IMR-90 (cell line): ENCODE results near the gene FARP1. TPM values are rescaled to one million over a fixed set of nuclear protein-coding genes. Genes with fewer than 3 reads are reported as not detected.

Experiments
- ATAC-seq: fragments of 200-7000 bp; cut with Tn5 transposase; 2 replicates; pipeline ENCODE4 v1.9.1; 2020; ENCODE audit warnings: low read depth, mild to moderate bottlenecking, moderate library complexity
- BruUV-seq: library from RNA; stranded (reverse); fragments of 400-500 nt; replicated peaks from 2 replicates; lab custom pipeline; 2021; lab: Mats Ljungman, UMichigan
- CTCF ChIA-PET: fragments of 300-600 bp; formaldehyde crosslinking; extraction: SDS; loops from one replicate; lab custom pipeline; 2021; ENCODE audit warnings: antibody characterized with exemption; lab: Yijun Ruan, JAX
- POLR2A ChIA-PET: fragments of 300-600 bp; sonication (Branson Sonifier 250); formaldehyde crosslinking; loops from one replicate; lab custom pipeline; 2022; ENCODE audit warnings: antibody characterized with exemption; ENCODE audit not compliant: unreplicated experiment; lab: Charles Lee
- DNase-seq: peaks from one replicate; pipeline ENCODE4 v3.0.0; 2013
- H2AFZ ChIP-seq: replicated peaks from 2 replicates; pipeline ENCODE3; 2013; ENCODE audit warnings: low read length, mild to moderate bottlenecking; ENCODE audit not compliant: poor library complexity
- H2AK5ac ChIP-seq: 2 replicates; pipeline ENCODE4 v1.6.1; 2013; ENCODE audit warnings: low read depth, low read length, inconsistent platforms
- H2AK9ac ChIP-seq: replicated peaks from 2 replicates; pipeline ENCODE3; 2013; ENCODE audit warnings: mild to moderate bottlenecking, low read depth, low read length, moderate library complexity; ENCODE audit not compliant: poor library complexity
- H2BK120ac ChIP-seq: 2 replicates; pipeline ENCODE4 v1.6.1; 2013; ENCODE audit warnings: low read depth, low read length, inconsistent platforms
- H2BK15ac ChIP-seq: 3 replicates; pipeline ENCODE4 v1.6.1; 2013; ENCODE audit warnings: low read depth, low read length, inconsistent platforms
- H2BK20ac ChIP-seq: 2 replicates; pipeline ENCODE4 v1.6.1; 2013; ENCODE audit warnings: low read depth, mild to moderate bottlenecking, inconsistent platforms, low read length, moderate library complexity
- H2BK5ac ChIP-seq: 2 replicates; pipeline ENCODE4 v1.6.1; 2013; ENCODE audit warnings: mild to moderate bottlenecking, low read depth, low read length, inconsistent platforms; ENCODE audit not compliant: poor library complexity, severe bottlenecking
- H3K14ac ChIP-seq: replicated peaks from 2 replicates; pipeline ENCODE4 v1.6.1; 2013; ENCODE audit warnings: low read depth, low read length, inconsistent platforms
- H3K18ac ChIP-seq: 2 replicates; pipeline ENCODE4 v1.6.1; 2013; ENCODE audit warnings: low read depth, low read length, control low read depth
- H3K23ac ChIP-seq: 2 replicates; pipeline ENCODE4 v1.6.1; 2013; ENCODE audit warnings: low read depth, low read length, inconsistent platforms
- H3K27ac ChIP-seq: 2 replicates; pipeline ENCODE4 v1.5.1; 2013; ENCODE audit warnings: mild to moderate bottlenecking, control low read depth, low read length; ENCODE audit not compliant: insufficient read depth
- H3K27me3 ChIP-seq: 2 replicates; pipeline ENCODE4 v1.6.1; 2013; ENCODE audit warnings: low read length; ENCODE audit not compliant: control insufficient read depth, insufficient read depth
- H3K36me3 ChIP-seq: 2 replicates; pipeline ENCODE4 v1.6.1; 2013; ENCODE audit warnings: low read length, mixed read lengths; ENCODE audit not compliant: control insufficient read depth, insufficient read depth
- H3K4ac ChIP-seq: 2 replicates; pipeline ENCODE4 v1.6.1; 2013; ENCODE audit warnings: low read depth, low read length, inconsistent platforms
- H3K4me1 ChIP-seq: 2 replicates; pipeline ENCODE4 v1.6.1; 2013; ENCODE audit warnings: low read length, mixed read lengths; ENCODE audit not compliant: control insufficient read depth, insufficient read depth
- H3K4me2 ChIP-seq: 2 replicates; pipeline ENCODE4 v1.6.1; 2013; ENCODE audit warnings: low read depth, mild to moderate bottlenecking, control low read depth, low read length, moderate library complexity
- H3K4me3 ChIP-seq: 2 replicates; pipeline ENCODE4 v1.5.1; 2013; ENCODE audit warnings: low read depth, mild to moderate bottlenecking, control low read depth, low read length, moderate library complexity; ENCODE audit not compliant: insufficient read depth
- H3K56ac ChIP-seq: 2 replicates; pipeline ENCODE4 v1.6.1; 2013; ENCODE audit warnings: low read length, inconsistent platforms; ENCODE audit not compliant: insufficient read depth; ENCODE audit errors: extremely low read depth
- H3K79me1 ChIP-seq, 2 experiments: 2 replicates each; pipeline ENCODE4 v1.6.1; 2013; ENCODE audit warnings: low read length in 2 of 2, inconsistent platforms in 1 of 2, low read depth in 1 of 2
- H3K9ac ChIP-seq: 2 replicates; pipeline ENCODE4 v1.6.1; 2013; ENCODE audit warnings: low read depth, low read length, control low read depth
- H3K9me1 ChIP-seq: 2 replicates; pipeline ENCODE4 v1.6.1; 2013; ENCODE audit warnings: low read length, inconsistent platforms; ENCODE audit not compliant: insufficient read depth
- H3K9me3 ChIP-seq: 2 replicates; pipeline ENCODE4 v1.6.1; 2013; ENCODE audit warnings: low read length; ENCODE audit not compliant: control insufficient read depth, insufficient read depth
- H4K20me1 ChIP-seq: 2 replicates; pipeline ENCODE4 v1.6.1; 2013; ENCODE audit warnings: low read length, inconsistent platforms; ENCODE audit not compliant: insufficient read depth
- H4K5ac ChIP-seq: 2 replicates; pipeline ENCODE4 v1.6.1; 2013; ENCODE audit warnings: mild to moderate bottlenecking, low read depth, low read length, control low read depth
- H4K8ac ChIP-seq, 2 experiments: 2 replicates each; pipeline ENCODE4 v1.6.1; 2013; ENCODE audit warnings: low read depth in 2 of 2, low read length in 2 of 2, control low read depth in 1 of 2, inconsistent platforms in 1 of 2
- H4K91ac ChIP-seq: 2 replicates; pipeline ENCODE4 v1.6.1; 2013; ENCODE audit warnings: low read depth, low read length, inconsistent platforms; ENCODE audit not compliant: insufficient read depth
- CEBPB ChIP-seq: IDR thresholded peaks from 2 replicates; pipeline ENCODE4 v1.6.1; 2012; ENCODE audit warnings: low read depth, low read length, improper control_type of control experiment
- MAFK ChIP-seq: IDR thresholded peaks from 2 replicates; pipeline ENCODE4 v1.6.1; 2012; ENCODE audit warnings: low read depth, low read length, improper control_type of control experiment
- MAZ ChIP-seq: IDR thresholded peaks from 2 replicates; pipeline ENCODE4 v1.6.1; 2012; ENCODE audit warnings: low read depth, mild to moderate bottlenecking, low read length, improper control_type of control experiment, moderate library complexity, borderline replicate concordance
- RAD21 ChIP-seq: IDR thresholded peaks from 2 replicates; pipeline ENCODE4 v1.6.1; 2012; ENCODE audit warnings: low read length, improper control_type of control experiment
- RCOR1 ChIP-seq: IDR thresholded peaks from 2 replicates; pipeline ENCODE4 v1.6.1; 2012; ENCODE audit warnings: mild to moderate bottlenecking, low read length, improper control_type of control experiment; ENCODE audit not compliant: insufficient replicate concordance
- RFX5 ChIP-seq: IDR thresholded peaks from 2 replicates; pipeline ENCODE4 v1.8.0; 2012; ENCODE audit warnings: low read depth, mild to moderate bottlenecking, low read length, moderate library complexity
- WGBS, 2 experiments: methylation state at CpG; one replicate each; pipeline versions ENCODE4 v1.1.5 to v1.1.7; 2013; ENCODE audit warnings: missing lambda C conversion rate in 2 of 2; ENCODE audit not compliant: insufficient read length in 1 of 2; ENCODE audit errors: extremely low coverage in 2 of 2; 5-methylcytosine and 5-hydroxymethylcytosine counted together
- dilution Hi-C: fragments of 300-500 bp; cut with HindIII; formaldehyde crosslinking; loops from one replicate; pipeline ENCODE4 v1.14.3; 2018; ENCODE audit warnings: low sequenced_read_pairs; ENCODE audit not compliant: unreplicated experiment
- in situ Hi-C: fragments of 300-500 bp; cut with MboI; formaldehyde crosslinking; loops from 3 replicates; pipeline ENCODE4 v1.14.3; 2019; ENCODE audit warnings: low sequenced_read_pairs, inconsistent platforms, mixed read lengths
- intact Hi-C: fragments of 100-400 bp; cut with micrococcal nuclease; formaldehyde crosslinking; loops from 2 replicates; pipeline ENCODE4 v1.10.0; 2022
- polyA plus RNA-seq, 3 experiments: library from polyadenylated mRNA; depleted of rRNA; stranded (reverse); fragments of >200 nt; gene quantifications; 2 replicates each; pipeline ENCODE4 v1.2.3, GENCODE V29; 2012; ENCODE audit warnings: low replicate concordance in 1 of 3
- total RNA-seq: library from RNA; depleted of rRNA; stranded (reverse); fragments of >200 nt; gene quantifications from 2 replicates; pipeline ENCODE4 v1.2.3, GENCODE V29; 2012

Gene FARP1
- total and polyA plus RNA-seq, 2 of the 4 experiments (the other 2 are of a cell fraction) = 39.6 to 57.0 TPM

DNA sequence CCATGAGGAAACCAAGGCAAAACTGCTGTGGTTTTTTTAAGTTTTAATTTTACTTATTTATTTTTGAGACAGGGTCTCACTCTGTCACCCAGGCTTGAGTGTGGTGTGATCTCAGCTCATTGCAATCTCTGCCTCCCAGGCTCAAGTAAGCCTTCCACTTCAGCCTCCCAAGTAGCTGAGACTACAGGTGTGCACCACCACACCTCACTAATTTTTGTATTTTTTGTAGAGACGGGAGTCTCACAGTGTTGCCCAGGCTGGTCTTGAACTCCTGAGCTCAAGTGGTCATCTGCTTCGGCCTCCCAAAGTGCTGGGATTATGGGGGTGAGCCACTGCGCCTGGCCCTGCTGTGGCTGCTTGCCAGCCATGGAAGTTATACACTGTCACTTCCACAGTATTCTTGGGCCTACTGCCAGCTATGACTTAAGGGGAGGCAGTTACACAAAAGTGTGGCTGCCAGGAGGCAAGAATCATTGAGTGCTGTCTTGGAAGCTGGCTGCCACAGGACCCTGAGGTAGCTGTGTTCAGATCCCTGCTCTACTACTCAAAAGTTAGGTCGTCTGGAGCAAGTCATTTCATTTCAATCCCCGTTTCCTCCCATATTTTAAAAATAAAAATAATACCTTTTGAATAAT, 12.7 kb downstream of the FARP1 start:
- POLR2A ChIA-PET = no interaction called here
- H3K79me1 ChIP-seq = peaks cover 34 to 90% of the 10 kb centered on the region in 2 experiments
- H3K56ac ChIP-seq = no peak overlapping the region
- no peak overlapping the region for H2AFZ ChIP-seq
- dilution Hi-C loops = no loop called here
- H3K14ac ChIP-seq = 0 out of 2 replicates have a peak overlapping the region, but pooled peaks have one; percentile 33
- H2AK5ac ChIP-seq = peak overlapping the region; percentile 29; the same call in 1 of the 2 replicates
- ATAC-seq (peak; percentile 57; the same call in 1 of the 2 replicates), DNase-seq (peak; percentile 91)
- no peak overlapping the region for H3K4me2 ChIP-seq
- H3K4ac ChIP-seq = peak overlapping the region; percentile 30; the same call in 1 of the 2 replicates
- no peak overlapping the region for H3K9ac ChIP-seq
- TF ChIP-seq RCOR1 = peak; percentile 37
- TF ChIP-seq RAD21 = 0 out of 2 replicates have a peak, but pooled peaks have one; percentile 1
- TF ChIP-seq RFX5 = no peak
- TF ChIP-seq MAFK = no peak
- TF ChIP-seq CEBPB = peak; percentile 61
- no peak for TF ChIP-seq MAZ
- peaks cover 42% of the 10 kb centered on the region for H3K9me1 ChIP-seq
- no peak overlapping the region for H2BK20ac ChIP-seq
- BruUV-seq = no TSS peak
- H4K20me1 ChIP-seq = peaks cover 87% of the 10 kb centered on the region
- intact Hi-C loops = no loop called here
- in situ Hi-C loops = no loop called here
- no CpG with 5 or more reads among the region's 5 CpGs for WGBS, 2 experiments
- H3K36me3 ChIP-seq = peaks cover 5% of the 10 kb centered on the region
- peaks cover 15% of the 10 kb centered on the region for H3K4me1 ChIP-seq
- peak overlapping the region in 1 of 2 experiments; percentile 30; a peak in 1 of 4 replicates for H4K8ac ChIP-seq
- H3K18ac ChIP-seq = no peak overlapping the region
- H4K5ac ChIP-seq = no peak overlapping the region
- no peak overlapping the region for H3K4me3 ChIP-seq
- H2AK9ac ChIP-seq = peak overlapping the region; percentile 11
- no peak overlapping the region for H4K91ac ChIP-seq
- H3K27me3 ChIP-seq = no peaks in the 10 kb centered on the region
- H2BK120ac ChIP-seq = no peak overlapping the region
- CTCF ChIA-PET = interaction anchor here (0.6 to 0.7 kb wide), 2 partner anchors 17 to 39 kb away, joined by 4 read pairs; no protein-coding TSS in a partner anchor
- H2BK5ac ChIP-seq = no peak overlapping the region
- no peaks in the 10 kb centered on the region for H3K9me3 ChIP-seq
- no peak overlapping the region; the same call in 1 of the 2 replicates for H3K27ac ChIP-seq
- no peak overlapping the region for H3K23ac ChIP-seq
- no peak overlapping the region for H2BK15ac ChIP-seq
